SK-N-SH (cell line): Measurements from ENCODE around the gene MYO1E. TPM values are rescaled to one million over a fixed set of nuclear protein-coding genes. Genes with fewer than 3 reads are reported as not detected.

Experiments
- CTCF ChIA-PET: fragments of 300-600, 350-600 bp; formaldehyde crosslinking; extraction: SDS; loops from one replicate; lab custom pipeline; 2021; lab: Yijun Ruan, JAX
- POLR2A ChIA-PET: fragments of 350-600 bp; sonication (Branson Sonifier 250); formaldehyde crosslinking; extraction: SDS; loops from one replicate; lab custom pipeline; 2020; ENCODE audit warnings: antibody characterized with exemption, inconsistent platforms; lab: Yijun Ruan, JAX
- DNase-seq: peaks from one replicate; pipeline ENCODE4 v3.0.0; 2012
- H2AFZ ChIP-seq: fragments of 200-600 bp; sonication (generic); 2 replicates; pipeline ENCODE4 v1.8.1; 2016; ENCODE audit warnings: antibody characterized with exemption, mild to moderate bottlenecking, low read depth
- H3F3A ChIP-seq: fragments of 200-600 bp; sonication (generic); replicated peaks from 2 replicates; pipeline ENCODE3; 2016; ENCODE audit warnings: antibody characterized with exemption, mild to moderate bottlenecking; ENCODE audit not compliant: insufficient read depth
- H3K27ac ChIP-seq, 2 experiments: fragments of 200-500 bp in 1 of 2; fragments of 200-600 bp in 1 of 2; sonication (Bioruptor generic) in 1 of 2; sonication (generic), shearing (Covaris generic) in 1 of 2; 2 replicates each; pipeline versions ENCODE4 v1.5.1 to v1.6.1; 2014 to 2016; ENCODE audit warnings: low read depth in 2 of 2, inconsistent platforms in 1 of 2, low read length in 1 of 2, mild to moderate bottlenecking in 1 of 2, mixed read lengths in 1 of 2
- H3K27me3 ChIP-seq: fragments of 200-600 bp; sonication (generic), shearing (Covaris generic); 2 replicates; pipeline ENCODE4 v1.6.1; 2016; ENCODE audit warnings: mixed run types; ENCODE audit not compliant: insufficient read depth
- H3K36me3 ChIP-seq, 2 experiments: fragments of 200-500 bp in 1 of 2; fragments of 200-600 bp in 1 of 2; sonication (Bioruptor generic) in 1 of 2; sonication (generic) in 1 of 2; replicated peaks in 1 of 2; 2 replicates each; pipeline versions ENCODE3 to v1.5.1; 2014 to 2016; ENCODE audit warnings: low read length in 1 of 2, mild to moderate bottlenecking in 1 of 2; ENCODE audit not compliant: insufficient read depth in 2 of 2, control insufficient read depth in 1 of 2
- H3K4me1 ChIP-seq, 2 experiments: fragments of 200-500 bp in 1 of 2; fragments of 200-600 bp in 1 of 2; sonication (Bioruptor generic) in 1 of 2; sonication (generic), shearing (Covaris generic) in 1 of 2; 2 replicates each; pipeline versions ENCODE4 v1.5.1 to v1.6.1; 2014 to 2016; ENCODE audit warnings: low read depth in 1 of 2, low read length in 1 of 2, mixed run types in 1 of 2; ENCODE audit not compliant: insufficient read depth in 2 of 2, control insufficient read depth in 1 of 2
- H3K4me2 ChIP-seq: fragments of 200-600 bp; sonication (generic), shearing (Covaris generic); 2 replicates; pipeline ENCODE4 v1.6.1; 2017; ENCODE audit warnings: mixed run types
- H3K4me3 ChIP-seq, 2 experiments: fragments of 200-500 bp in 1 of 2; fragments of 200-600 bp in 1 of 2; sonication (Bioruptor generic) in 1 of 2; sonication (generic), shearing (Covaris generic) in 1 of 2; 2 replicates each; pipeline versions ENCODE4 v1.5.1 to v1.8.1; 2014 to 2016; ENCODE audit warnings: low read depth in 2 of 2, inconsistent platforms in 1 of 2, low read length in 1 of 2, mild to moderate bottlenecking in 1 of 2, mixed read lengths in 1 of 2, moderate library complexity in 1 of 2
- H3K79me2 ChIP-seq: fragments of 200-600 bp; sonication (generic); 2 replicates; pipeline ENCODE4 v1.8.1; 2017; ENCODE audit warnings: mild to moderate bottlenecking; ENCODE audit not compliant: insufficient read depth
- H3K9ac ChIP-seq: fragments of 200-600 bp; sonication (generic); 2 replicates; pipeline ENCODE4 v1.6.1; 2017; ENCODE audit warnings: mixed run types
- H3K9me2 ChIP-seq: fragments of 200-600 bp; sonication (generic); 2 replicates; pipeline ENCODE4 v1.6.1; 2017; ENCODE audit warnings: mixed run types
- H3K9me3 ChIP-seq: fragments of 200-600 bp; sonication (generic); 2 replicates; pipeline ENCODE4 v1.6.1; 2017; ENCODE audit warnings: mixed run types, mild to moderate bottlenecking, moderate library complexity
- H4K20me1 ChIP-seq: fragments of 200-600 bp; sonication (generic); 2 replicates; pipeline ENCODE4 v1.6.1; 2017; ENCODE audit warnings: mild to moderate bottlenecking, mixed run types; ENCODE audit not compliant: insufficient read depth
- EP300 ChIP-seq, 2 experiments: IDR thresholded peaks; 2 replicates each; pipeline versions ENCODE4 v1.4.0 to v1.6.1; 2012; ENCODE audit warnings: borderline replicate concordance in 1 of 2, low read depth in 1 of 2, low read length in 1 of 2
- GATA2 ChIP-seq: sonication (generic); formaldehyde crosslinking; IDR thresholded peaks from 2 replicates; pipeline ENCODE4 v1.5.0; 2020; ENCODE audit warnings: mild to moderate bottlenecking, missing genetic modification reagents
- JUND ChIP-seq: IDR thresholded peaks from 2 replicates; pipeline ENCODE4 v1.4.0; 2012
- NFIC ChIP-seq: IDR thresholded peaks from 2 replicates; pipeline ENCODE4 v1.4.0; 2012; ENCODE audit warnings: borderline replicate concordance
- NRF1 ChIP-seq: IDR thresholded peaks from 2 replicates; pipeline ENCODE4 v1.6.1; 2012; ENCODE audit warnings: low read depth, mild to moderate bottlenecking, low read length
- POLR2AphosphoS5 ChIP-seq: IDR thresholded peaks from 2 replicates; pipeline ENCODE4 v1.6.1; 2012; ENCODE audit warnings: low read depth, low read length
- RAD21 ChIP-seq: IDR thresholded peaks from 2 replicates; pipeline ENCODE4 v1.6.1; 2012; ENCODE audit warnings: mild to moderate bottlenecking, low read length
- SIN3A ChIP-seq: IDR thresholded peaks from 2 replicates; pipeline ENCODE4 v1.6.1; 2012; ENCODE audit warnings: low read depth, mild to moderate bottlenecking, low read length, moderate library complexity, borderline replicate concordance
- WGBS: methylation state at CpG from one replicate; pipeline ENCODE4 v1.1.6; 2017; ENCODE audit warnings: low lambda C conversion rate; 5-methylcytosine and 5-hydroxymethylcytosine counted together
- polyA plus RNA-seq, 3 experiments: library from polyadenylated mRNA; depleted of rRNA; stranded (reverse); fragments of >200 nt; gene quantifications; 2 replicates each; pipeline ENCODE4 v1.2.3, GENCODE V29; 2012
- TF ChIP-seq, protein P1 (sequence below): fragments of 150-350 bp; IDR thresholded peaks from 2 replicates; pipeline ENCODE4 v1.6.1; 2017; ENCODE audit warnings: antibody characterized with exemption, low read length, low read depth, borderline replicate concordance
- TF ChIP-seq, protein P2 (sequence below): IDR thresholded peaks from 2 replicates; pipeline ENCODE4 v1.4.0; 2012; ENCODE audit warnings: low read depth
- TF ChIP-seq, protein P3 (sequence below): IDR thresholded peaks from 2 replicates; pipeline ENCODE4 v1.4.0; 2012; ENCODE audit warnings: low read depth, borderline replicate concordance

MYO1E gene
- polyA plus RNA-seq, 1 of the 3 experiments (the other 2 are of a cell fraction), result 9.7 TPM

DNA sequence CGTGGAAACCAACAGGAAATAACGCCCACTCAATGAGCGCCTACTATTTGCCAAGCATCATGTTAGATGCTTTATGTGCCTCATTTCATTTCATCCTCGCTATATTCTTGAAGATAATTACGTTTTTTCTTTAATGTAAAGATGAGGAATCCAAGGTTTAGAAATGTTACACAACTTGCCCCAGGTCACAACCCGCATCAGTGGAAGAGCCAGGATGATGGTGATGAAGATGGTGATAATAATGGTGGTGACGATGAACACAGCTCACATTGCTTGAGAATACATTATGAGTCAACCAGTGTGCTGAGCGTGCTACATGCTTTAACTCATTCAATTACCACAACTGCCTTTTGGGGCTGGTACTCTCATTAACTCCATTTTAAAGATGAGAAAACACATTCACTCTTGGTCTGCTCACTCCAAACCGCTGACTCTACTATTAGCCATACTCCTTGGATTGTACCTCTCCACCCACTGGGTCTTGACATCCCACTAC, 21.5 kb upstream of the MYO1E start:
- Histone ChIP-seq H3K27me3 (no peaks in the 10 kb centered on the region), H3K36me3 (no peaks in the 10 kb centered on the region), H3K9me3 (no peaks in the 10 kb centered on the region), H4K20me1 (no peaks in the 10 kb centered on the region), H3K4me3 (no peak overlapping the region), H3K9ac (no peak overlapping the region), H2AFZ (no peak overlapping the region), H3K4me1 (no peaks in the 10 kb centered on the region), H3K79me2 (no peaks in the 10 kb centered on the region), H3K9me2 (no peaks in the 10 kb centered on the region), H3F3A (no peaks in the 10 kb centered on the region), H3K27ac (no peak overlapping the region), H3K4me2 (no peak overlapping the region)
- no peak for DNase-seq
- POLR2A ChIA-PET, result interaction anchor here (0.6 kb wide), 1 partner anchor 53 kb away, joined by 5 read pairs; no protein-coding TSS in a partner anchor
- CTCF ChIA-PET, result no interaction called here
- TF ChIP-seq RAD21 (no peak), NRF1 (no peak), EP300 (IDR thresholded peaks at IDR 0.05; ENCODE audit: borderline replicate concordance in 1 of 2, low read depth in 1 of 2, low read length in 1 of 2) (no peak)
- TF ChIP-seq, protein P1, sequence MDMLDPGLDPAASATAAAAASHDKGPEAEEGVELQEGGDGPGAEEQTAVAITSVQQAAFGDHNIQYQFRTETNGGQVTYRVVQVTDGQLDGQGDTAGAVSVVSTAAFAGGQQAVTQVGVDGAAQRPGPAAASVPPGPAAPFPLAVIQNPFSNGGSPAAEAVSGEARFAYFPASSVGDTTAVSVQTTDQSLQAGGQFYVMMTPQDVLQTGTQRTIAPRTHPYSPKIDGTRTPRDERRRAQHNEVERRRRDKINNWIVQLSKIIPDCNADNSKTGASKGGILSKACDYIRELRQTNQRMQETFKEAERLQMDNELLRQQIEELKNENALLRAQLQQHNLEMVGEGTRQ, result no peak
- TF ChIP-seq, protein P2, sequence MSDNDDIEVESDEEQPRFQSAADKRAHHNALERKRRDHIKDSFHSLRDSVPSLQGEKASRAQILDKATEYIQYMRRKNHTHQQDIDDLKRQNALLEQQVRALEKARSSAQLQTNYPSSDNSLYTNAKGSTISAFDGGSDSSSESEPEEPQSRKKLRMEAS, result no peak
- 72% methylated on average over 9 of the region's 9 CpGs for WGBS

DNA sequence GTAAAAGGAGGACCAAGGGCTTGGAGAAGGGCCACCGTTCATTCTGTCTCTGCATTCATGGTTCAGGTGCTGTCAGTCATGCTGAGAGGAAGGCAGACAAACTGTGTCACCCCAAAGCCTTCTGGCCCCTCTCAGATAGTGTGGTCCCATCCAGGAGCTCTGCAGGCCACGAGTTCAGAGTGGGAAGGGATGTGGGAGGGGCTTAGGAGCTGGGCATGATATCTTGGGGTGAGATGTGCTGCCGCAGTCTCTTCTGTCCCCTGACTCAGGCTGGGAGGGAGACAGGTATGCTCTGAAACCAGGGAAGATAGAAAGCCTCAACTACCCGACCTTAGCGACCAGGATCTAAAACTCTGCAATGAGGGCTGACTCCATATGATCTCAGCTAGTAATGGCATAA, 19.6 kb upstream of the MYO1E start:
- Histone ChIP-seq H3K9me3 (no peaks in the 10 kb centered on the region), H3K9me2 (no peaks in the 10 kb centered on the region), H3F3A (no peaks in the 10 kb centered on the region), H3K9ac (no peak overlapping the region), H3K27me3 (no peaks in the 10 kb centered on the region), H4K20me1 (no peaks in the 10 kb centered on the region)
- POLR2A ChIA-PET, result no interaction called here
- TF ChIP-seq JUND (no peak), POLR2AphosphoS5 (no peak), GATA2 (CRISPR knock-in tag) (no peak), SIN3A (no peak), NFIC (no peak), RAD21 (no peak)
- TF ChIP-seq, protein P3, sequence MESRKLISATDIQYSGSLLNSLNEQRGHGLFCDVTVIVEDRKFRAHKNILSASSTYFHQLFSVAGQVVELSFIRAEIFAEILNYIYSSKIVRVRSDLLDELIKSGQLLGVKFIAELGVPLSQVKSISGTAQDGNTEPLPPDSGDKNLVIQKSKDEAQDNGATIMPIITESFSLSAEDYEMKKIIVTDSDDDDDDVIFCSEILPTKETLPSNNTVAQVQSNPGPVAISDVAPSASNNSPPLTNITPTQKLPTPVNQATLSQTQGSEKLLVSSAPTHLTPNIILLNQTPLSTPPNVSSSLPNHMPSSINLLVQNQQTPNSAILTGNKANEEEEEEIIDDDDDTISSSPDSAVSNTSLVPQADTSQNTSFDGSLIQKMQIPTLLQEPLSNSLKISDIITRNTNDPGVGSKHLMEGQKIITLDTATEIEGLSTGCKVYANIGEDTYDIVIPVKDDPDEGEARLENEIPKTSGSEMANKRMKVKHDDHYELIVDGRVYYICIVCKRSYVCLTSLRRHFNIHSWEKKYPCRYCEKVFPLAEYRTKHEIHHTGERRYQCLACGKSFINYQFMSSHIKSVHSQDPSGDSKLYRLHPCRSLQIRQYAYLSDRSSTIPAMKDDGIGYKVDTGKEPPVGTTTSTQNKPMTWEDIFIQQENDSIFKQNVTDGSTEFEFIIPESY, result no peak
- TF ChIP-seq, all 33 proteins: peak for 0
- Histone ChIP-seq H3K4me1 (no peaks in the 10 kb centered on the region), H3K4me2 (no peak overlapping the region), H3K36me3 (no peaks in the 10 kb centered on the region), H3K4me3 (no peak overlapping the region), H3K79me2 (no peaks in the 10 kb centered on the region), H3K27ac (no peak overlapping the region), H2AFZ (no peak overlapping the region)
- CTCF ChIA-PET, result no interaction called here
- WGBS, result 65% methylated on average over 5 of the region's 5 CpGs
- no peak for DNase-seq
